Measurements from ENCODE around the gene PCED1B.
A peak's percentile ranks its signal among the peaks of the same experiment; 100 is the strongest.

Gene PCED1B

DNA sequence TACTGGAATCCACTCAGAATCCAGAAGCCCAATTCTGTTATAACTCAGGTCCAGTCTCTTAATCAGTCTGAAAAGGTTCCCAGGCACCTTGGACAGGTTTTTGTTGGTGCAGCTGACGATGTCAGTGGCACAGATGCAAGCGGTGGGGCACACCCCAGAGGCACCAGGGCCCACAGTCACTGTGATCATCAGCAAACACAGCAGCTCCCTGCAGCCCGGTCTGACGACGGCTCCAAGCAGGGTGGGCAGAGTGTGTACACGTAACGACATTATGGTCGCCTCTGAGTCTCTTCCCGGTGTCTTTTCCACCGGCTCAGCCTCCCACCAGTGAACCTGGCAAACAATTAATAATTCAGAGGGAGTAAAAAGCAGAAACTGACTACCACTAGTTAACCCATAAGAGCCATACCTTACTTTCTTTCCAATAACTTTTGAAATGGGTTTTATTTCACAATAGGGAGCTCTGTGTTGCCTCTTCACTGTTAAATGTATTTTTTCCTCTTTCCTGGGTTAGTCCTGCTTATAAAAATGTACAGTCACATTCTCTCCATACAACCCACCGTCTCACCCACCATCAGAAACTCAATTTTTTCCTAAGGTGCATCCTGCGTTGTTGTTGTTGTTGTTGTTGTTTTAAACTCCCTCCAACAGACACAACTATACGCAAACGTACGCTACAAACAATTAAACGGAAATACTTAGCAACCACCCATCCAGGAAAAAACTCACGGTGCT lies 521 bp upstream of the PCED1B start (continued):
- TF ChIP-seq HOXA7 (CRISPR knock-in tag; IDR thresholded peaks at IDR 0.05; ENCODE audit: borderline replicate concordance) (no peak), ZNF266 (tag by site-specific recombination; IDR thresholded peaks at IDR 0.05; ENCODE audit: low read depth) (no peak), YY2 (tag by site-specific recombination; IDR thresholded peaks at IDR 0.05) (no peak), ZFP69B (tag by site-specific recombination; IDR thresholded peaks at IDR 0.05) (peak; percentile 68; the same call in 1 of the 2 replicates), ZNF660 (tag by site-specific recombination; IDR thresholded peaks at IDR 0.05) (no peak), SP7 (tag by site-specific recombination; IDR thresholded peaks at IDR 0.05) (0 out of 2 replicates have a peak, but pooled peaks have one; percentile 22), ZNF112 (tag by site-specific recombination; IDR thresholded peaks at IDR 0.05) (no peak), ZNF707 (tag by site-specific recombination; IDR thresholded peaks at IDR 0.05) (no peak), ZNF169 (tag by site-specific recombination; IDR thresholded peaks at IDR 0.05) (no peak), ZBTB48 (tag by site-specific recombination; IDR thresholded peaks at IDR 0.05) (no peak), ZNF843 (tag by site-specific recombination; IDR thresholded peaks at IDR 0.05) (no peak), ZNF677 (tag by site-specific recombination; IDR thresholded peaks at IDR 0.05) (no peak), ZNF501 (tag by site-specific recombination; IDR thresholded peaks at IDR 0.05) (no peak), ZFP37 (tag by site-specific recombination; IDR thresholded peaks at IDR 0.05) (no peak), ZNF416 (tag by site-specific recombination; IDR thresholded peaks at IDR 0.05) (no peak), ZNF335 (tag by site-specific recombination; conservative IDR thresholded peaks at IDR 0.05) (peak; percentile 84), ZNF423 (tag by site-specific recombination; IDR thresholded peaks at IDR 0.05) (no peak), PRDM1 (tag by site-specific recombination; IDR thresholded peaks at IDR 0.05) (no peak)
- TF ChIP-seq, protein P1, sequence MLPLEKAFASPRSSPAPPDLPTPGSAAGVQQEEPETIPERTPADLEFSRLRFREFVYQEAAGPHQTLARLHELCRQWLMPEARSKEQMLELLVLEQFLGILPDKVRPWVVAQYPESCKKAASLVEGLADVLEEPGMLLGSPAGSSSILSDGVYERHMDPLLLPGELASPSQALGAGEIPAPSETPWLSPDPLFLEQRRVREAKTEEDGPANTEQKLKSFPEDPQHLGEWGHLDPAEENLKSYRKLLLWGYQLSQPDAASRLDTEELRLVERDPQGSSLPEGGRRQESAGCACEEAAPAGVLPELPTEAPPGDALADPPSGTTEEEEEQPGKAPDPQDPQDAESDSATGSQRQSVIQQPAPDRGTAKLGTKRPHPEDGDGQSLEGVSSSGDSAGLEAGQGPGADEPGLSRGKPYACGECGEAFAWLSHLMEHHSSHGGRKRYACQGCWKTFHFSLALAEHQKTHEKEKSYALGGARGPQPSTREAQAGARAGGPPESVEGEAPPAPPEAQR (tag by site-specific recombination; IDR thresholded peaks at IDR 0.05): no peak
- TF ChIP-seq, protein P2, sequence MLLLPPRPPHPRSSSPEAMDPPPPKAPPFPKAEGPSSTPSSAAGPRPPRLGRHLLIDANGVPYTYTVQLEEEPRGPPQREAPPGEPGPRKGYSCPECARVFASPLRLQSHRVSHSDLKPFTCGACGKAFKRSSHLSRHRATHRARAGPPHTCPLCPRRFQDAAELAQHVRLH (tag by site-specific recombination; IDR thresholded peaks at IDR 0.05): no peak
- TF ChIP-seq, protein P3, sequence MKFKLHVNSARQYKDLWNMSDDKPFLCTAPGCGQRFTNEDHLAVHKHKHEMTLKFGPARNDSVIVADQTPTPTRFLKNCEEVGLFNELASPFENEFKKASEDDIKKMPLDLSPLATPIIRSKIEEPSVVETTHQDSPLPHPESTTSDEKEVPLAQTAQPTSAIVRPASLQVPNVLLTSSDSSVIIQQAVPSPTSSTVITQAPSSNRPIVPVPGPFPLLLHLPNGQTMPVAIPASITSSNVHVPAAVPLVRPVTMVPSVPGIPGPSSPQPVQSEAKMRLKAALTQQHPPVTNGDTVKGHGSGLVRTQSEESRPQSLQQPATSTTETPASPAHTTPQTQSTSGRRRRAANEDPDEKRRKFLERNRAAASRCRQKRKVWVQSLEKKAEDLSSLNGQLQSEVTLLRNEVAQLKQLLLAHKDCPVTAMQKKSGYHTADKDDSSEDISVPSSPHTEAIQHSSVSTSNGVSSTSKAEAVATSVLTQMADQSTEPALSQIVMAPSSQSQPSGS (tag by site-specific recombination; IDR thresholded peaks at IDR 0.05; ENCODE audit: low read depth): no peak
- TF ChIP-seq, protein P4, sequence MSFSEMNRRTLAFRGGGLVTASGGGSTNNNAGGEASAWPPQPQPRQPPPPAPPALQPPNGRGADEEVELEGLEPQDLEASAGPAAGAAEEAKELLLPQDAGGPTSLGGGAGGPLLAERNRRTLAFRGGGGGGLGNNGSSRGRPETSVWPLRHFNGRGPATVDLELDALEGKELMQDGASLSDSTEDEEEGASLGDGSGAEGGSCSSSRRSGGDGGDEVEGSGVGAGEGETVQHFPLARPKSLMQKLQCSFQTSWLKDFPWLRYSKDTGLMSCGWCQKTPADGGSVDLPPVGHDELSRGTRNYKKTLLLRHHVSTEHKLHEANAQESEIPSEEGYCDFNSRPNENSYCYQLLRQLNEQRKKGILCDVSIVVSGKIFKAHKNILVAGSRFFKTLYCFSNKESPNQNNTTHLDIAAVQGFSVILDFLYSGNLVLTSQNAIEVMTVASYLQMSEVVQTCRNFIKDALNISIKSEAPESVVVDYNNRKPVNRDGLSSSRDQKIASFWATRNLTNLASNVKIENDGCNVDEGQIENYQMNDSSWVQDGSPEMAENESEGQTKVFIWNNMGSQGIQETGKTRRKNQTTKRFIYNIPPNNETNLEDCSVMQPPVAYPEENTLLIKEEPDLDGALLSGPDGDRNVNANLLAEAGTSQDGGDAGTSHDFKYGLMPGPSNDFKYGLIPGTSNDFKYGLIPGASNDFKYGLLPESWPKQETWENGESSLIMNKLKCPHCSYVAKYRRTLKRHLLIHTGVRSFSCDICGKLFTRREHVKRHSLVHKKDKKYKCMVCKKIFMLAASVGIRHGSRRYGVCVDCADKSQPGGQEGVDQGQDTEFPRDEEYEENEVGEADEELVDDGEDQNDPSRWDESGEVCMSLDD (tag by site-specific recombination; IDR thresholded peaks at IDR 0.05): no peak

Measured in HEK293 (cell line).